HL-60/S4 treated with phorbol 12-myristate 13-acetate at 8.2 ng/mL for 4 days and 3 days (cell line): ENCODE measurements around the gene EPC1.
"Not testable (repeated sequence)": the region's sequence is repeated elsewhere in the genome, so short reads cannot be mapped to it uniquely, and the experiment has no call there.

Source experiments
- in situ Hi-C: fragments of 300-500 bp; cut with MboI; formaldehyde crosslinking; loops from 2 replicates; pipeline ENCODE4 v1.15.0; 2022; ENCODE audit warnings: low sequenced_read_pairs

EPC1 gene

DNA sequence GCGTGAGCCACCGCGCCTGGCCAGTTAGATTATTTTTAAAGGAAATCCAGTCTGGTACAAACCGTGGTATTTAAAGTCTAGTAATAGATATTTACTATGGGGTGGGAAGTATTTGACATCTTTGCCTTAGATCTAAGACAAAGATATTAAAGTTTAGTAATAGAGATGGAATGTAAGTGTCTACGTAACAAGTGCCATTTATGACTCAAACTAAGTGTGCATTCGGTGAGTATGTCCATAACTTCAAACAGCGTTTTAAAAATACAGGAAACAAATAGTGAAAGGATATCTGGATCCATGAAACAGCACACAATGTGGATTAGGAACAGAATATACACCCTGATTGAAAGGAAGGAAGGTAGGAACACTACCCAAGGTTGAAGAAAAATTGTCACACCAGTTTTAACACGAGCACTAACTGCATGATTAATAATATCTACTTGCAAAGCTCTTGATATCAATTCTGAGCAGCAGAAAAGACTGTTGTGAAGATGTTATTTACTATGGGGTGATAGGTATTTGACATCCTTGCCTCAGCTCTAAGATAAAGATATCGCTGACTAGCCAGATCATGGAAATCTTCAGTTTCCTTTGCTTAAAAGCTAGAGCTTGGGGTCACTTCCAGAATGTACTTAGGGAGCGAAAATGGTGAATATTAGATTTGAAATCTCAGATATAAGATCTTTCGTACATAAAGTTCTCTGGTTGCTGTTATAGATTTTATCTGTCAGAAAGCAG is 48.7 kb downstream of the EPC1 start:
- in situ Hi-C loops = no loop called here

DNA sequence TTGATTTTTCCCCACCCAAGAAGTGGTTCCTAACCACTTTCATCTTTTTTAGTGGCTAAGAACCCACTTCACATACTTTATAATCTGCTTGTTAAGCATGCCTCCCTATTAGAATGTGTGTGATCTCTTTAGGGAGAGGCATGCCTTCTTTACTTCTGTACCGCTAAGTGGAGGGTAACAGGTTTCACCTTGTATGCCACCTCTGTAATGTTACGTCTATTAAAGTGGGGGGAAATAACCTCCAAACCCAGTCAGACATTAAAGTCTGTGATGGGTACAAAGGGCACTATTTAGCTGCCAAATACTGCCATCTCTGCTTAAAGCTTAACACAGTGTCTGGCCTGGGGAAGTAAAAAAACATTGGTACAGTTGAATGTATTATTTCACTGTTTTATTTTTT is 51.9 kb downstream of the EPC1 start:
- in situ Hi-C loops = no loop called here

DNA sequence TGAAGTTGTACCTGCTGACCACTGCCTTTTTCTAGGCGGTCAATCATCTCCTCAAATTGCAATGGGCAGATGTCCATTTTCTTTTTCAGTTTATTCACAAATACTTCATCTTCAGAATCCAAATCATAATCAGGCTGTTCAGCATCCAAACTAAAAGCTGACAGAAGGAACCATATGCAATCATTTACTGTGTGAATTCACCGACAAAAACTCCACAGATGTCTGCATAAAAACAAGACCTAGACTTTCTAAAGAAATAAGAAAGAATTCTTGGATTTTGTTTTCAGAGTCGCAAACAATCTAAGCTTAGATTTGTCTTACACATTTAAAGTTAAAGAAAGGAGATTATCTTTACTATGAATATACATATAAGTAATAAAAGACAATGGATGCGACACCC is 53.4 kb downstream of the EPC1 start:
- in situ Hi-C loops = no loop called here

DNA sequence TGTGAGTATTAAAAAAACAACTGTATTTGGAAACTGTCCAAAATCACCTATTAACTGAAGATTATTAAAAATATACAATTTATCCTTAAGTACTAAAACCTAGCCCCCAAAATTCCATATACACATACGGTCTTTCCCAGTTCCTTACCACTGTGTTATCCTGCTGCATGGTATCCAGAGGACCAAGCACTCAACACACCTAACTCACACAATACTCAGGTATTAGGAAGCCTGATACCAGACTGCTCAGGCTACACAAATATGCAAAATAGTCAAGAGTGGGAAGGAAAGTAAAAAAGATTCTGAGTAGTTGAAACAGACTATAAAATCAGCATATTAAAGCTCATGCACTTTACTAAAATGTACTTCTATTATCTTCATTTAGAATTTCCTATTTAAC is 67.2 kb downstream of the EPC1 start:
- in situ Hi-C loops = no loop called here

DNA sequence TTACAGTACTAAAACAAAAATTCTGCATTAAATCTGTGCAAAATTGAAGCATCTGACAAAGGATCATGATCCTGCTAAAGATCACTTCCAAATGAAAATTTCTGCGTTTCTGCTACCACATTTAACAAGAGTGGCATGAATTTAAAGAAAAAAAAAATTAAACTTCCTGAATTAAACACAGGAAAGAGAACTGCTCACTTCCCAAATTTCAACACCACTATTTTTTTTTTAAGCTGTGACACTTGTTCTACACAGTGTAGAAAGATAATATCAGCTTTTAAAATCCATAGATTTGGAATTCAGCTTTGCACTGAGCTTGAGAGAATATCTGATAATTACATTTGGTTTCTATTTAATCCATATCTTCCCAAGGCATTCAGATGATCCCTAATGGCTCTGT is 73.6 kb downstream of the EPC1 start:
- in situ Hi-C loops = no loop called here

DNA sequence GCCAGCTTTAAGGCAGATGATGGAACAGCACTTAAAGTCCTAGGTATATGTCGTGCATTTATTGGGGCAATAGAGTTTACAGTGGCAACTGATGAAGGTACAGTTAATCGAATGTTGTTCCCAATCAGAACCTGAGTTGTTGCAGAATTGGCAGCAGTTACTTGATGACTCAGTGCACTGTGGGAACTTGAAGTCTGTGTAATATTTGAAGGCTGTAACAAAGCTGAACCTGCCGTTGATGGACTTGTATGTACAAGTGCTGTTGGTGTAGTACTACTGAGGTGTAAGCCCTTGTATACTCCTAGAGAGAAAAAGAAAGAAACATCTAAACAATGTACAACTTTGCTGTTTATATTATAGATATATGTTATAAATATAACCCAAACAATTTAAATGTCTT is 75.3 kb downstream of the EPC1 start:
- in situ Hi-C loops = no loop called here

DNA sequence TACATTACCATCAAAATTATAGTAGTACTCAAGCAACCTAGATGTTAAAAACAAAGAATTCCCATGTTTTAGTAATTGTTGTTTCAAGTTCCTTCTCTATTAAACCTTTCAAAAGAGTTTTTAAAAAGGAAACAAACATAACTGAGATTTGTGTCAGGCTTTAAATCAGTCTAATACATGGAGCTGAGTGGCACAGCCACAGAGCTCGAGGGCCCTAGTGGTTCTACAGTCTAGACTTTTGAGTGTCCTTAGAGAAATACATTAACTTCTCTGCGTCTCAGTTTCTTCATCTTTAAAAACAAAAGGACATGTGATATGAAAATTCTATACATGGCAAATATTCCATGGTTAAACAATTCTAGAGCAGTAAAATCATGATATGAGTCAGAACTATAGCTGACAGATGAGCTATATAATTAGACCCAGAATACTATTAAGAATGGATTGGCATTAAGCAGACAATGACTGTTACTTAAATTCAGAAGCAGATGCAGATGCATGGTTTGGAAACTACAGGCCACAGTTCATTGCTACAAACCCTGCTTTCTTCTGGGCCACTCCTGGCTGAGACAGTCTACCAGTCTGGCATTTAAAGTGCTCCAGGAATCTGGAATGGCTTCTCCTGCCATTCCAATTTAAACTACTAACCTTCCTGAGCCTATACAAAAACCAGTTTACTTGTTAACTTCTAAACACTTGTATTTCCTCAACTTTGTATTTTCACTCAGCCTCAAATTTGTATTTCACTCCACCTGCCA is 77.4 kb downstream of the EPC1 start:
- in situ Hi-C loops = no loop called here

DNA sequence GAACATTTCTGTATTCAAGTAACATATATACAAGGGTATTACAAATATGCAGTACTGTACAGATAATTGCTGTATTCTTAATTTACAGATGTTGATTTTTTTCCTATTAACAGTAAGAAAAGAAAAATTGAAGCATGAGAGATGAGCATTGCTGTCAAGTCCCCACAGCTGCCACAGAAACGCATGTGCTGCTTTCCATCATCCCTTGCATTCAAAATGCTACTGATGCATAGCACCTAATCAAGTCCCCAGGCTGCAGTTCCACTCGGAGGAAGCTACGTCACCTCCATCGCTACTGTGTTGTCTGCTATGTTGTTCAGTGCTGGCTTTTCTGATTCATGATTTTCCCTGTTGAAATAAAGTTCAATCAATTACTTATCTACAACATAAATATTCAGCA is 78.2 kb downstream of the EPC1 start:
- in situ Hi-C loops = no loop called here

DNA sequence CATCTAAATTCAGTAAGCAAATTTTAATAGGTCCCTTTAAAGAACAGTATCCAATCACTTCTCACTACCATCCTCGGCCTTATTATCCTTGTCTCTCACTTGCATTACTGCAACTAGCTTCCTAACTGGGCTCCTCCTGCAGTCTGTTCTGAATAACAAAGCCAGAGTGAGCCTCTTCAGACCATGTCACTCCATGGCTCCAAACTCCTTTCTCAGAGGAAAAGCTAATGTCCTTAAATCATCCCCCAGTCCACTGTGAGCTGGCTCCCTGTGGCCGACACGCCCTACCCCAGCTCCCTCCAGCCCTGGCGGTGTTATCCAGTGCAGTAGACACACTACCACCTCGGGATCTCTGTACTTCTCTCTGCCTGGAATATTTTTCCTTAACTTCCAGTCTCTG is 80.0 kb downstream of the EPC1 start:
- in situ Hi-C loops = no loop called here

DNA sequence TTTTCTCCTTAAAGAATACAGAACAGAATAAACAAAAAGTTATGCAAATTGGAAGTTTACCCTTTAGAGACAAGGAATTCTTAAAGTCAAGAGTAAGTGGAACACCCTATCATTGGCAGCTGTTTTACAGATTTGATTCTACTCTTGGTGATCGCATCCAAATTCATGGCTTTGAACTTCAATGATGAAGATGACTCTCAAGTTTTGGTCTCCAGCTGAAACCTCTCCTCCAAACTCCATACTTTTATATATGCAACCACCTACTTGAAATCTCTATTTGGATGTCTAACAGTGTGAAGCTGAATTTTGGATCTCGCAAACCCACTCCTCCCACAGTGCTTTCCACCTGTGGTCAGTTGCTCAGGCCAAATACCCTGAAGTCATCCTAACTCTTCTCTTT is 80.4 kb downstream of the EPC1 start:
- in situ Hi-C loops = no loop called here

DNA sequence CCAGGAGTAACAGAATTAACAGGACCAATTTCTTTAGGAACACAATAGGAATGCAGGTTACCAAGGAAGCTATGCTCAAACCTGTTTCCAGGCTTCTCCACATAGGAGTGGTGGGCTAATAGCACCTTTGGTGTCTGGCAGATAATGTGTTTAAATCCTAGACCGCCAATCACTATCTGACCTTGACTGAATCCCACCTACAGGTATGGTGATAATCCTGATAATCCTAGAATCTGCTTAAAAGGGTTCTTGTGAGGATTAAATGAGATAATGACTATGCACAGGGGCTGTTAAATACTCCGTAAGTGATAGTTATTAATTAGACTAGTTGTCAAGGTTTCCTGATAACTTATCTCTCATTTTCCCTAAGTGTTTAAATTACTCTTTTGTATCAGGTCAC is 81.2 kb downstream of the EPC1 start:
- in situ Hi-C loops = no loop called here

DNA sequence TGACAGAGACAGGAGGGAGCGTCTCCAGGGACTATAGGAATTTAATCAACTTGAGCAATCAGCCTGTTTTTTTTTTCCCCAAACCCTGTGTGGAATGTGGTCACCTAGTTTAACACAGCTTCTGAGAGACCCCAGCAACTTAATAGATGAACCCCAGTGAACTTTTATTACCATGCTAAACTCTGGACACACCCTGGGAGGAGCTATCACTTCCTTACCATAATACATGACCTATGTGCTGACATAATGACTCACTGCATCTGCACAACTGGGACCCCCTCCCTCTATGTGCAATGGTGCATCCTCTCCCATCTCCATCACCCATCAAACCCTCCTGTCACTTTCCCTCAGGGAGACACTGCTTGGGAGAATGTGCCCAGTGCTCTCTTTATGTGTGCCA is 83.7 kb downstream of the EPC1 start:
- in situ Hi-C loops = no loop called here

DNA sequence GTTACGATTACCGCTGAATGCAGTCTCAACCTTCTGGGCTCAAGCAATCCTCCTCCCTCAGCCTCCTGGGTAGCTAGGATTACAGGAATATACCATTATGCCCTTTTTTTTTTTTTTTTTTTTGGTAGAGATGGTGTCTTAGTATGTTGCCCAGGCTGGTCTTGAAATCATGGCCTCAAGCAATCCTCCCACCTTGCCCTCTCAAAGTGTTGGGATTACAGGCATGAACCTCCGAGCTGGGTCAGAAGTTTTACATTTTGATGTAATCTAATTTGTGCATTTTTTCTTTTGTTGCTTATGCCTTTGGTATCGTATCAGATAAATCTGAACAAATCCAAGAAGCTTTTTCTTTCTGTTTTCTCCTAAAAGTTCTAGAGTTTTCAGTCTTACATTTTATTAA is 87.4 kb downstream of the EPC1 start:
- in situ Hi-C loops = no loop called here

DNA sequence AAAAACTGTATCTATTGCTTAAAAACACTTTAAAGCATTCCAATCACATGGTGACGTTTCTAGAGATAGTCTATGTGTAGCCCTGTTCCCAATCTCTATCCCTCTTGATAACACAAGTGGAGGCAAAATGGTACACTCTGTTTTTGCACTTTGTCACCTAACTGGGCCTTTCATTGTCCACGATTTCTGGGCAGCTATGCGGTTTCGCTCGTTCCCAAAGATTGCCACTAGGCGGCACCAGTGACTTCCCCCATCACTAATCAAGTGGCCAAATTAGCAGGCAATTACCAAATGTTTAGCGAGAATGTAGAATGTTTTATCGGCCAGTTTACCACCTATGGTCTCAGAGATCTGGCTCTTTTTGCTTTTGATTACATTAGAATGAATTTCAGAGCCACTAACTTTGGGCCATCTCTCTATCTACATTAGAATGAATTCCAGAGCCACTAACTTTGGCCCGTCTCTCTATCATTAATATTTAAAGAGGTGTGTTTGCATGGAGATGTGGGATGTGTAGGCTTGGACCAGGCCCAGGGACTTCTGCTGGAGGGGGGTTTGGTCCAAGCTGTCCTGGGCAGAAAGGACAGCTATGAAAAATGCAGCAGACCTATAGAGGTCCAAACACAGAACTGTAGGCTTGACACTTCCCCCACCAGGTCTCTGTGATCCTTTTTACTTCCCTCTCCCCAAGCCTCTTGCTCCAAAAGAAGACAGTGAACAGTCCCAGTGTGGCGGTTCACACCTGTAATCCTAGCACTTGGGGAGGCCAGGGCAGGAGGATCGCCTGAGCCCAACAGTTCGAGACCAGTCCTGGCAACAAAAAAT is 90.1 kb downstream of the EPC1 start:
- in situ Hi-C loops = no loop called here

DNA sequence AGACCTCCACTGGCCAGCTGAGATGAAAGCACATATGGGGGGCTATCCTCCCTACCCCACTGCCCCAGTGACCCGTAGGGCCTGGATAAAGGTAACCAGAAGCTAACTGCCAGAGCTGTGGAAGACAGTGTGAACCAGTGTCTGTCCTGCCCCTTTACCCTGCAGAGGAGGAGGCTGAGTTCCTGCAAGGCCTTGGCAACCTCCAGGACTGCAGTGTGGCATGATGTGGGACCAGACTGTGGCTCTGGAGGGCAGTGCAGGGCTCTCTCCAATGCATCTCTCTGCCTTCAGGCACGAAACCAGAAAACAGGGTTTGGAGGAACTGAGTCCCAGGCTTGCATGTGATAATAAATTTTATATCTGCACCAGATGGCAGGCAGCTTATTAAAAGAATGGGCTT is 93.1 kb downstream of the EPC1 start:
- in situ Hi-C loops = no loop called here

DNA sequence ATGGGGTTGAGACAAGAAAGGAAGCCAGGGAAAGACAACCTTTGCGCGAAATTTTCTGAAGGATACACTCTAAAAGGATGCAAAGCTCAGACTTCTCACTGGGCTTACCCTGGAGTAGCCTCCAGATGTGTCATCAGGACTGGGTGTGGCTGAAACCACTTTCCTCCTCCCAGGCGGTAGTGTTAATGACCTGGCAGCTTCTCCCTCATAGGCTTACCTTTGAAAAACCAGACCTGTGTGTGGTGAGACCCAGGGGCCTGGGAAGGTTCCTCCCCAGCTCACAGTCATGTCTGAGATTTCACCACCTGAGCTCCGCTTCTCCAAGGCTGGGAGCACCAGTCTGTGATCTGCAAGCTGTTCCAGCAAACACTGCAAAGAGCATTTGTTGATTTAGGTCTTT is 93.7 kb downstream of the EPC1 start:
- in situ Hi-C loops = no loop called here

DNA sequence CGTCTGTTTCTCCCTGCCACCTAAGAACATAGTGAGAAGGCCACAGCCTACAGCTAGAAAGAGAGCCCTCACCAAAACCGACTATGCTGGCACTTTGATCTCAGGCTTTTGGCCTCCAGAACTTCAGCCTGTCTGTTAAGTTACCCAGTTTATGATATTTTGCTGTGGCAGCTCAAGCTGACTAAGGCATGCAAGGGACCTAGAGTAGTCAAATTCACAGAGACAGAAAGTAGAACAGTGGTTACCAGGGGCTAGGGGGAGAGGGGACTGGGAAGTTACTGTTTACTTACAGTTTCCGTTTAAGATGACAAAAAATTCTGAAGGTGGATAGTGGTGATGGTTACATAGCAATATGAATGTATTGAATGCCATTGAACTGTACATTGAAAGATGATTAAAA is 96.5 kb downstream of the EPC1 start:
- in situ Hi-C loops = not testable (repeated sequence)

DNA sequence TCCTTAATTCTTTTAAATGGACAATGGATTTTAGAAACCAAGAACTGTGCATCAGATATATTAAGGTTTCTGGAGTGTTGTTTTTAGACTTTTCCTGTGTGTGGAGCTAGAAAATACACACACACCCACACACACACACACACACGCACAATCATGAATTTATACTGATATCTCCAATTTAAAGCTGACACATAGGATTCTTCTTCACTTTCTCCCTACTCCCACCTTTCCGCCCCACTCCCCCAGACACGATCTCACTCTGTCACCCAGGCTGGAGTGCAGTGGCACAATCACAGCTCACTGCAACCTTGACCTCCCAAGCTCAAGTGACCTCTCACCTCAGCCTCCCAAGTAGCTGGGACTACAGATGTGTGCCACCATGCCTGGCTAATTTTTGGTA is 100.3 kb downstream of the EPC1 start:
- in situ Hi-C loops = no loop called here

DNA sequence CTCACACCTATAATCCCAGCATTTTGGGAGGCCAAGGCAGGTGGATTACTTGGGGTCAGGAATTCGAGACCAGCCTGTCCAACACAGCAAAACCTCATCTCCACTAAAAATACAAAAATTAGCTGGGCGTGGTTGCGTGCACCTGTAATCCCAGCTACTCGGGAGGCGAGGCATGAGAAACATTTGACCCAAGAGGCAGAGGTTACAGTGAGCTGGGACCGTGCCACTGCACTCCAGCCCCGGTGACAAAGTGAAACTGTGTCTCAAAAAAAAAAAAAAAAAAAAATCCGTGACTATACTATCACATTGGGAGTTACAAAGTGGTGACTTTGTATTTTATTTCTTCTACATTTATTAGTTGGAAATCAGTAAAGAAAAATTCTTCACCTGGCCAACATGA is 101.2 kb downstream of the EPC1 start:
- in situ Hi-C loops = no loop called here

DNA sequence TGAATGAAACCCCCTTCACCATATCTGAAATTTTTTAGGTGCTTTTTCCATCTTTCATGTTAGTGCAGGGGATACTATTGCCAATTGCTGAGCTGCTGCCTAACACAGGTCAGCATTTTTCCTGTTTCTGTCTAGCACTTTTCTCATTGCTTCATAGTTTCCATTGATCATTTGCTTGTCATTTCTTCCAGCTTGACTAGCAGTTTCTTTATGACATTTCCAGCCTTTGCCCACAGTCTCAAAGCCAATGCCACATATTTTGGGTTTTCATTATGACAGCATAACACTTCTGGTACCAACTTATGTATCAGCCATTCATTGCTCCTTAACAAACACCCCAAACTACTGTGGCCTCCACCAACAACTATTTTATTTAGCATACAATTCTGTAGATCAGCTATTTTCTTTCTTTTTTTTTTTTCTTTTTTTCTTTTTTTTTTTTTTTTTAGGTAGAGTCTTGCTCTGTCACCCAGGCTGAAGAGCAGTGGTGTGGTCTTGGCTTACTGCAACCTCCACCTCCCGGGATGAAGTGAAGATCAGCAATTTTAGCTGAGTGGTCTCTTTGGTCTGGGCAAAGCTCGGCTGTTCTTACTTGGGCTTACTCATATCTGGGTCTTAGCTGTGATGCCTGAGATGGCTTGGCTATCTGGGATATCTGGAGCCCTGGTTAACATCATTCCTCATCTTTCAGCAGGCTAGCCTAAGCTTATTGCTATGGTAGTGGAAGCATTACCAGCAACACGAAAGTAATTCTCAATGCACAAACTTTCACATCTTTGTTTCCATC is 102.3 kb downstream of the EPC1 start:
- in situ Hi-C loops = no loop called here

DNA sequence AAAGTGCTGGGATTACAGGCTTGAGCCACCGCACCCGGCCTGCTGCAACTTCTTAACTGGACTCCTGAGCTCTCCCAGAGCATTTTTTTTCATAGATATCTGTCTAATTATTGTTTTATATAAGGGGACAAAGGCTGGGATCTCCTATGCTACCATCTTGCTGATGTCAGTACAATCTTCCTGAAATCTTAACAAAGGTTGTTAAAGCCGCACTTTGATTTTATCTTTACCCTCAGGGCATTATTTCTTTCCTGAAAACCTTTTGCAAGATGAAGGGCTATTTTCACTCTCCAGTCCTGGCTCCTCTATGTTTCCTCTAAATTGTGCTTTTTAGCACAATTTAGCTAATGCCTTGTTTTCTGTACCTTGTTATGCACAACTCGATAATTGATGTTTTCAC is 102.9 kb downstream of the EPC1 start:
- in situ Hi-C loops = no loop called here
